Activated CD8-positive, alpha-beta memory T cell treated with anti-CD3 and anti-CD28 coated beads, Interleukin-2, amount 50 U/mL, for 48 hours (primary cell): ENCODE measurements around the gene HOXB4.

Experiments
- DNase-seq: peaks from one replicate; pipeline ENCODE4 v3.0.0-alpha.2; 2020

HOXB4 gene

GRCh38 chr17:48615047-48615962 is 37.2 kb upstream of the HOXB4 start, which contains the start of gene HOXB8:
TSS of gene HOXB8 (minus strand) at chr17:48615292. CDS start at chr17:48614704, 588 bp downstream.
- no peak for DNase-seq

DNA sequence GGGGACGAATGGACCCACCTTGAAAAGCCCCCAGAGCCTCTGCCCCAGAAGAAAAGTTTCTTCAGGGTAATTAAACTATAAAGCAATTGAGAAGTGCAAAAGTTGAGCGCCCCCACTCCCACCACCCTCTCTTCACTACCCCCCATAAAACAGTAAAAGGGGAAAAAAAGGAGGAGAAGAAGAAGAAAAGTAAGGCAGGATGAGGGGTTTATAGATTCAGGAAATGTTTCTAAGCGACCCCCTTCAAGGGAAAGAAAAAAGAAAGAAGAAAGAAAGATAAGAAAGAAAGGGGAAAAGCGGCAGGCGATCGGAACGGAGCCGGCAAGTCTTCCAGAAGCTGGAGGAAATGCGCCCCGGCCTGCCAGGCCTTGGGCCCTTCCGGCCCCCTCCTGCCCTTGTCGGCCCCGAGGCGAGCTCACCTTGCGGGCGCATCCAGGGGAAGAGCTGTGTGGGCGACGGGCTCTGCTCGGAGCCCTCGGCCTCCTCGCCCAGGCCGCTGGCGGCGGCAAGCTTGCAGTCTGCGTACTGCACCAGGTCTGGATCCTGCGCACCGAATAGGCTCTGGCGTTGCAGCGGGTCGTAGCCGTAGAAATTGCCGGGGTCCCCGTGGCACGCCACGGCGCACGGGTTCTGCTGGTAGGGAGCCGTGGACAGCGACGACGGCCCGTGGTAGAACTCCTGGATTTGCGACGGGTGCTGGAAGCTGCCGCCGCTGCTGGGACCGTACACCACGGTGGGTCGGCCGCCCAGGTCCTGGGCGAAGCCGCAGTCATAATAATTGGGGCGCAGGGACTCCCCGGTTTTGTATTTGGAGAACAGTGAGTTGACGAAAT is 35.9 kb upstream of the HOXB4 start:
- no peak for DNase-seq

- DNase-seq, result no peak
Observed at GRCh38 chr17:48612854-48613691, 34.9 kb upstream of the HOXB4 start.

- DNase-seq, result no peak
Observed at GRCh38 chr17:48612456-48612853, 34.3 kb upstream of the HOXB4 start.

DNA sequence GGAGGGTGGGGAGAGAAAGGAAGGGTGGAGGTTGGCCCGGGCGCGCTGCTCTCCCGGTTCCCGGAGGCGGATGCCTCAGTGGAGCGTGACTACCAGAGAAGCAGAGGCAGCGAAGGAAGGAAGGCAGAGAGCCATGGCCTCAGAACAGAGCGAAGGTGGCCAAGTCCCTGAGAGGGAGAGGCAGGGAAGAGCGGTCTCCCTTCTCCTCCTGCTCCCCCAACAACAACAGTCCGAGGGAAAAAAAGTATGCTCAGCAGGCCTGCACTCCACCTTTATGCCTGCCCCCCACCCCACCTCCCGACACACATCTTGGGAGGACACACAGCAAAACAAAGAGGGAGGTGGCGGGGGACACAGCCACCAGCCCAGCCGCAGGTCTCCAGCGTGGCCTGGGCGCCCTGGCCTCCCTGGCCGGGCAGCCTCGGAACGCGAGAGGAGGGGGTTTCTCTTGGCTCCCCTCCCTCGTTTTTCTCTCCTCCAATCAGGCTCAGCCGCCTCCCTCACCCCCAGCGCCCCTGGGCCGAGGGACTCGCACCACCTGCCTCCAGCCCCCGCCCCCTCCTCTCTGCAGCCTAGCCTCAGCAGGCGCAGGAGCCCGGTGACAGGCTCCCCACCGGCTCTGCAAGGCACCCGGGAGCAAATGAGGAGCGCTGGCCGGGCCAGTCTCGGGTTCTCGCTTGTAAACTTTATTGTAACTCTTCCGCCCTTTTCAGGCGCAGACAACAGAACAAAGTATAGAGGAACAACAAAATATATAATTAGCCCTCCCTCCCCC is 33.7 kb upstream of the HOXB4 start:
- no peak for DNase-seq

- DNase-seq, result no peak
Observed at GRCh38 chr17:48611213-48611612, 33.1 kb upstream of the HOXB4 start.

DNA sequence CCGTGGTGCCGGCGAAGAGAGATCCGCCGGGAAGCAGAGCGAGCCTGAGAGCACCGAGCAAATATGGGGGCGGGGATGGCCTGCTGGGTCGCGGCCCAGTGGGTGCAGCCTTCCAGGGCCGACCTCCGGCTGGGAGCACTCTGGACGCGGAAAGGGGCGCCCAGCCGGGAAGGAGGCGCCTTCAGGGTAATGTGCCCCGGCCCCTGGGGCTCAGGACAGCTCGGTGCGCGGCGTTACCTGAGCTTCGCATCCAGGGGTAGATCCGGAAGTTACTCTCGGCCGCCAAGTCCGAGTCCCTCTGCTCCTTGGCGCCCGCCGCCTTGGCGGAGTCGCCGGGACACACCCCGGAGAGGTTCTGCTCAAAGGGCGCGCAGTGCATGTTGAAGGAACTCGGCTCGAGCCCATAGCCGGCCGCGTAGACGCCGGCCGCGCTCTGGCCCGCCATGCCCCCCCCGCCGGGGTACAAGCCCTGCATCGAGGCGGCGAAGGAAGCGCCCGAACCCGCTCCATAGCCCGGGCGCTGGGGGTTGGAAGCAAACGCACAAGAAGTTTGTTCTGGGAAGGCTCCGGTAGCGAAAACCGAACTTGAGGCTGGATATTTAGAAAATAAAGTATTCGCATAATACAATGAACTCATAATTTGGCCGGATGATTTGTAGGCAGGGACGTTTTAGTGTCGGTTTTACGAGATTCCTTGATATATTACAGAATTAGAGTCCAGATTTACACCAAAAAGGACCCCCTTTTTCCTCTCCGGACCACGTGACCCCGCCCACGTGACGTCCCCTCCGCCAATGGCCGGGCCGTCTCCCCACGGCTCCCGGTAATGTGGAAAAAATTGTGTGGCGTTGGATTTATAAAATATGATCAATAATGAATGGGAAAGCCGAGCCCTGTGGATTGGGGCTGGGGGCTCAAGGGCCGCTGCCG is 32.4 kb upstream of the HOXB4 start, which contains the start of gene HOXB7:
TSS of gene HOXB7 (minus strand) at position 736 of the 930 bp plus-strand sequence. CDS start at position 637, 99 bp downstream.
- peak; percentile 87 for DNase-seq

GRCh38 chr17:48609759-48610281 is 31.7 kb upstream of the HOXB4 start:
- DNase-seq, result no peak

GRCh38 chr17:48609033-48609432 is 30.9 kb upstream of the HOXB4 start:
- no peak for DNase-seq

GRCh38 chr17:48608494-48608834 is 30.3 kb upstream of the HOXB4 start:
- DNase-seq, result no peak

DNA sequence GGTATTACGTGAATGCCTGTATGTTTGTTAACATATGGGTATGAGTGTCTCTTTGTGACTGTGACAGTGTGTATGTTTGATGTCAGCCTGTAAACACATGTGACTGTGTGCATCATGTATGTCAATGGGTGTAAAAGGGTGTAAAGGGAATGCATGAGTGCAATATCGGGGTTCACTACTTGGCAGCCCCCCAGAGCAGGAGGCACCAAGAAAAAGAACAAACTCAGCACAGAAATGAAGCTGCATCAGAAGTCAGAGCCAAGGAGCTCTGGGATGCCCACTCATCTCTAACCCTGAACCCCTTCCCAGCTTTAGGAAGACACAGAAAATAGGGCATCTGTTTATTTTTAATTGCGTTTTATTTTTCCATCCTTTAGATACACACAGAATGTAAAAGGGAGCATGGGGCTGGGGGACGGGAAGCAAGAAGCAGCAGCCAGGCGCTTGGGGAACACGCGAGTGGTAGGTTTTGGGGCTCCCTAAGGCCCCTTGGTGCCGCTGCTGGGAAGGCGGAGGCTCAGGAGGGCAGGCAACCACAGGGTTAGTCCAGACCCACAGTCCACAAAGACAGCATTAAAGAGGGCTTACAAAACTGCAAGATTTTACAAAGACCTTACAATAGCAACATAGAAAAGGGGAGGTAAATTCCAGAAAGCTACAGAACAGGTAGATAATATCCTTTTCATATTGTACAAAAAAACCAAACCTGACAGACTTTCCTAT is 28.9 kb upstream of the HOXB4 start:
- no peak for DNase-seq

DNA sequence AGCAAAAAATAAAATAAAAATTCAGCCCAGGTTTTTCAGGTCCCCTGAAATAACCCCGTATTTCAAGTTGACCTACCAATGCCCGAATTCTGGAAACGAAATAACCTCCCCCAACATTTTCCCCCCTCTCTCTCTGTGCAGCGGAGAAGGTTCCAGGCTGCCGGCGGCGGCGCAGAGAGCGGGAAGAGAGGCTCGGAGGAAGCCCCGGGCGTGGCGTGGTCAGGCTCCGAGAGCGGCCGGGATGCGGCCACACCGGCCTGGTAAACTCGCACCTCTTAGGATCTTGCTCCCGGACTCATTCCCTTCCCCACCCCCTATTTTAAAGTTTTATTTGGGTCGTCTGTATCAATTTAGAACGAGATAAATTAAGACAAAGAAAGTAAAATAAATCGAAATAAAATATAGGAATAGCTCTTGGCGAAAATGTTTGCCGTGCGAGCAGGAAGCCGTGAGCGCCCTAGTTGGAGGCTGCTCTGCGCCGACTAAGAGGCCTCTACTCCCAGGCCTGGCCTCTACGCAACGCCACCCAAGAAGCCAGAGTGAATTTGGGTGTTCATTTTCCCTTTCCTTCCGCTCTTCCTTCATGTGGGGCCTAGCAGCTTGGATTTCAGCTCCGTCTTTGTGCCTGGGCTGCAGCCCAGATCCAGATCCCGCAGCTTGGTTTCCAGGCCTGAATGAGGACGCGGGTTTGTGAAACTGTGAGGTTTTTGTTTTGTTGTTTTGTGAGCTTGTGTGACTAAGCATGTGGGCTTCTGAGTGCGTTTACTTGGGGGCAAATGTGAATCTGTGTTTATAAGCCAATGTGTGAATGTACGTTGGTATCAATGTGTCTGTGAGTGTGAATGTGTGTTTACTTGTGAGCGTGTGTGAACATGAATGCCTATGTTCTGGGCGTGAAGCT is 28.1 kb upstream of the HOXB4 start:
- no peak for DNase-seq

DNA sequence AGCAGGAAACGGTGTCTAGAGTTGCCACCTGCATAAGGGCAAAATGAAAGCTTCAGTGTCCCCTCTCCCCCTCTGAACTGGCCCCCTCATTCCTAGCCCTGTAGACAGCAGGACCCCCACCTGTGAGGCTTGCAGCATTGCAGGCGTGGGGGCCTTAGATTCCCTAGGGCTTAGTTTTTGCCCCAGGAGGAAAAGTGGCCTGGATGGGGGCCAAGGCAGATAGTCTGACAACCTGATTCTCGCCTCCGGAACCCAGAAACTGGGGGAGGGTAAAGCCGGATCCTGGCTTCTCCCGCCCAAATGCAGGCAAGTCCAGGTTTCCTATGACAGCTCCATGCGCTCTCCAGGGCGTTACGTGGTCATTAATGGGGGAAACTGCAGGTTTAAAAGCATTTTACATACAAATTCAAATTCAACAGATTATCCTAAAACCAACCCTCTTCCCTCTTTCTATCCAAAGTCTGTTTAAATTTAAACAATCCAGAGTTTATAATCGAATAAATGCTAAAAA is 27.3 kb upstream of the HOXB4 start:
- DNase-seq, result no peak

DNA sequence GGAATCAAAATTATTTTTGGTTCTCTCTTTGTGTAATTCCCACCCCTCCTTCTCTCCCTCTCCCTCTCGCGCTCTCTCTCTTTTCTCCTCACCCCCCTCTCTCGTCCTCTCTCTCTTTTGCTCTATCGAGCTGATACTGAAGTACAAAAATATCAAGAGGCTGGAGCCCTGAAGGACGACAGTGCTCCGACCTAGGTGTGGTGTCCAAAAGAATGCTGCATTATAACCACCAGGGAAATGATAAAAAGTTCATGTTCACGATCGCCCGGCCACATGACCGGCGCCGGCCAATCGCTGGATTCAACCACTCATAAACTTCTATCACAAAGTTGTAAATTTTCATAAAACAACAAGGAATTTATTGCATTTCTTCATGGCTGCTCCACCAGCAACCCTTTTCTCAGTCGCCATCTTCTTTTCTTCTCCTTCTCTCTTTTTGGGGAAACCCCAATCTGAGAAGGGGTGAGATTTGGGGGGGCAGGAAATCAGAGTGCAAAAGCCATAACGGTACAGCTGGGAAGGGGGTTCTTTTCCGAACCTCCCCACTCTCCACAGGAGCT is 26.7 kb upstream of the HOXB4 start, which contains the start of gene HOXB6:
TSS of gene HOXB6 (minus strand) at position 217 of the 560 bp plus-strand sequence. CDS start 6,836 bp downstream, outside the sequence.
- DNase-seq, result no peak

DNA sequence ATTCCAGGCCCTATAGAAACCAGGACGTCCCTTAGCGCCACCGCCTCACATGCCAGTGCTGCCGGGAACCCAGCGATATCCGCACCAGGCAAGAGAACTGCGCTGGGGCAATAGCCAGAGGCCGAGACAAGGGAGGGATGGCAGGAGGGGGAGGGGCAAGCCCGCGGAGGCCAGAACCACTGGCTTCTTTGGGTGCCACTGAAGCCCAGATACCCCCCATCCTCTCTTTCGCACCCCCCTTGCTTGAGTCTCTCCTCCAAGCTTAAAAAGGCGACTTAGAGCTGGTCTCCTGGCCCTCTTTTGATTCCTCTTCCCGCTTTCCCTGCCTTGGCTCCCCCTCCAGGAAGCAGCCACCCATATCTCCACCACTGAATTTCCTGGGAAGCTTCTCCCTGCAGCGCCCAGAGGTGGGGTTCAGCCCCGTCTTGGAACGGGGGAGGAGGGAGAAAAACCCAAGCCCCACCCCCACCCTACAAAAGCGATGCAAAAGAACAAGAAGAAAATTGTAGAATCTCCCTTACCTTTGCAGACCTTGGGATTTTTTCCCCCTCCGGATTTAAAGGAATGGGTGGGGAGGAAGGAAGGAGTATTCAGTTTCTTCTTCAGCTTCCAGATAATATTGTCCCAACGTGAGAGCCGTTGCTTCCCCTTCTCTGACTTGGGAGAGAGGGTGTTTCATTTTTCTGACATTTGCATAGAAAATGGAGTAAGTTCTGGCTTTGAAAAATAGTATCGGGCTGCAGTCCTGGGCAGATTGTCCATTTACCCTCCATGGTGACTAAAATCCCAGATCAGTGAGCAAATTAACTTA is 26.0 kb upstream of the HOXB4 start:
- DNase-seq, result no peak

DNA sequence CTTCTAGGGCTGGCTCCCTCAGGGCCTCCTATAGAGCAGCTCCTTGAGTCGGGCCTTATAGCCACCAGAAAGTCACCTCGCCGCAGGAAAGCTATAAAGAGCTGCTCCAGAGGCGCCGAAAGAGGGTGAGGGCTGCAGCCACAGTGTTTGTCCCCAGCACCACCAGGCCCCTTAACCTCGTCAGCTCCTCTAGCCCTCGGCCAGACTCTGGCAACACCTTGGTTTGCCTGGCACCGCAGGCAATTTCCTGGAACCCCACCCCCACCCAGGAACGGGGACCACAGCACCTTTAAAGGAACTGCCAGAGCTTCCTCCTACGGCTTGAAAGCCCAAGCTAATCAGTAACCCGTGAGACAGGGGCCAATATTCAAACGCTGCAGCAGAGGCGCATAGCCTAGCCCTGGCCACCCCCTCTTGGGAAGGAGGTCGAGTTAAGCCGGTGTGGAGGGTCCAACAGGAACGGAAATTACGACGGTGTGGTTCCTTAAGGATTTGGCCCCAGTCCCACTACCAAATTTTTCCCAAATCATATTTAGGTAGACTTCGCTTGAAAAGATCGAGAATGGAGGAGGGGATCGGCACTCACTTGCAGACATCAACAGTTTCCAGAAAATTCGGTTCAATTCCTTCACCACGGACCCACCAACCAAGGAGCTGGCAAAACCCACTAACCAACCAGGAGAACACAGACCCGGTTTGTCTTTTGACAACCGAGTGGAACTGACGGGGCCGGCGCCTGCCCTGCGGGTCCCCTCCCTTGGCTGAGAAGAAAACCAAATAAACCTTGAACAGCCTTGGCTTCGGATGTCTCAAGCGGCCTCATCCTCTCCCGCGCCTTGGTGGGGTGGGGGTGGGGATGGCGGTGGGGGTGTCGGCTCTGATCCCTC is 23.6 kb upstream of the HOXB4 start:
- DNase-seq, result no peak
